ENCODE data around the gene MIA.
"Not testable (repeated sequence)": the region's sequence is repeated elsewhere in the genome, so short reads cannot be mapped to it uniquely, and the experiment has no call there.

Gene MIA

DNA sequence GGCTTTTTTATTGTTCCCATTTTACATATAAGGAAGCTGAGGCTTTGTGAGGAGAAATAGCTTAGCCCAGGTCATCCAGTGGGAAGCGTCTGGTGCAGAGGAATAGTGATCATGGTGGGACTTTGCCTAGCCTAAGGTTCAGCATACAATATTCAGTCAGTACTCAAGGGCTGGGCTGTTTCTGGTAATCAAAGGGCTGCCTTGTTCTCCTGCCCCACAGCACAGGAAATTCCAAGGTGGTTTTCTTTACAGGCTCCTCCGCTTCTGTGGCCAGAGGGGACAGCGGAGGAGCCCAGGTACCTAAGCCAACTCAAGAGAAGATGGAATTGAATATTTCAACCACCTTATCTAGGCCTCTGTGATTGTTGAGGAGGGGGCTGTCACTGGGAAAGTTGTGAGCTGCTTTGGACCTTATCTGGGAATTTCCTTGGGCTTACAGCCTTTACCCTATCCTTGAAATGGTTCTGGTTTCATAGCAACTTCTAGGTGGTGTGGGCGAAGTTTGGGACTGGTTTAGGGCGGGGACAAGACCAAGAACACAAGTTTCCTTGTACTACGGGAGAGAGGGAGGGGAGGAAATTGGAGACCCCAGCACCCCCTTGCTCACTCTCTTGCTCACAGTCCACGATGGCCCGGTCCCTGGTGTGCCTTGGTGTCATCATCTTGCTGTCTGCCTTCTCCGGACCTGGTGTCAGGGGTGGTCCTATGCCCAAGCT is at the start of gene MIA:
Gene MIA (plus strand): TSS at position 606 of the 716 bp plus-strand sequence. CDS start 22 bp downstream, at position 628.
- TF ChIP-seq, protein P1, sequence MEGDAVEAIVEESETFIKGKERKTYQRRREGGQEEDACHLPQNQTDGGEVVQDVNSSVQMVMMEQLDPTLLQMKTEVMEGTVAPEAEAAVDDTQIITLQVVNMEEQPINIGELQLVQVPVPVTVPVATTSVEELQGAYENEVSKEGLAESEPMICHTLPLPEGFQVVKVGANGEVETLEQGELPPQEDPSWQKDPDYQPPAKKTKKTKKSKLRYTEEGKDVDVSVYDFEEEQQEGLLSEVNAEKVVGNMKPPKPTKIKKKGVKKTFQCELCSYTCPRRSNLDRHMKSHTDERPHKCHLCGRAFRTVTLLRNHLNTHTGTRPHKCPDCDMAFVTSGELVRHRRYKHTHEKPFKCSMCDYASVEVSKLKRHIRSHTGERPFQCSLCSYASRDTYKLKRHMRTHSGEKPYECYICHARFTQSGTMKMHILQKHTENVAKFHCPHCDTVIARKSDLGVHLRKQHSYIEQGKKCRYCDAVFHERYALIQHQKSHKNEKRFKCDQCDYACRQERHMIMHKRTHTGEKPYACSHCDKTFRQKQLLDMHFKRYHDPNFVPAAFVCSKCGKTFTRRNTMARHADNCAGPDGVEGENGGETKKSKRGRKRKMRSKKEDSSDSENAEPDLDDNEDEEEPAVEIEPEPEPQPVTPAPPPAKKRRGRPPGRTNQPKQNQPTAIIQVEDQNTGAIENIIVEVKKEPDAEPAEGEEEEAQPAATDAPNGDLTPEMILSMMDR (conservative IDR thresholded peaks at IDR 0.05) = no peak
- H3K27ac ChIP-seq = peak within 1 kb of the TSS; percentile 91

DNA sequence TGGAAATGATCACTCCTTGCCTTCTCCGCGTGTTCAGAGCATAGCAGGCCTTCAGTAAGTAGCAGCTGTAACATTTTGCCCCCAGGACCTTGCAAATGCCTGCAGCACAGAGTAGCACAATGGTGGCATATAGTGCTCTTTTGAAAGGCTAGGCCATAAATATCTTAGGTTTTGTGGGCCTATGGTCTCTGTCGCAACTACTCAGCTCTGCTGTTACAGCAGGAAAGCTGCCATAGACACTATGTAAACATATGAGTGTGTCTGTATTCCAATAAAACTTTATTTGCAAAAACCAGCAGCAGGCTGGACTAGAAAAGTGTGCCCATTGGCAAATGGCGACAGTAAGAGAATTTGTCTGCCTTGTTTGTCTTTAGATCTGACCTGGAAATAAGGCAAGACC is 49.0 kb upstream of the MIA start:
- H3K27ac ChIP-seq = no peak overlapping the region
- TF ChIP-seq, protein P1 (conservative IDR thresholded peaks at IDR 0.05) = no peak

DNA sequence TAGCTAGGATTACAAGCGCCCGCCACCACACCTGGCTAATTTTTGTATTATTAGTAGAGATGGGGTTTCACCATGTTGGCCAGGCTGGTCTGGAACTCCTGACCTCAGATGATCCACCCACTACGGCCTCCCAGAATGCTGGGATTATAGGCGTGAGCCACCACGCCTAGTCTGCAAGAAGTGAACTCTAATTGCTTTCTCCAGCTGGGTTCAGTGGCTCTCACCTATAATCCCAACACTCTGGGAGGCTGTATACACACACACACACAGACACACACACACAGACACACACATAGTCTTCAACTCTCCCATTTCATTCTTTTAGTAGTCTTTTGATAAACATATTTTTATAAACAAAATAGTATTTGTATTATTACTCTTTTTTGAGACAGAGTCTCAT is 45.3 kb upstream of the MIA start:
- H3K27ac ChIP-seq = not testable (repeated sequence)

DNA sequence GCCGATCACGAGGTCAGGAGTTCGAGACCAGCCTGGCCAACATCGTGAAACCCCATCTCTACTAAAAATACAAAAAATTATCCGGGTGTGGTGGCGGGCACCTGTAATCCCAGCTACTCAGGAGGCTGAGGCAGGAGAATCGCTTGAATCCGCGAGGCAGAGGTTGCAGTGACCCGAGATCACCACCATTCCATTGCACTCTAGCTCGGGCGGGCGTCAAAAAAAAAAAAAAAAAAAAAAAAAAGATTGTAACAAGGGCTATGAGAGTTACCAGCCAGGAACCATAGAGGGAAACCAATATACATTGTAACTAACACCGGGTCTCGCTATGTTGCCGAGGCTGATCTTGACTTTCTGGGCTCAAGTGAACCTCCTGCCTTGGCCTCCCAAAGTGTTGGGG is 43.0 kb upstream of the MIA start:
- not testable (repeated sequence) for H3K27ac ChIP-seq

DNA sequence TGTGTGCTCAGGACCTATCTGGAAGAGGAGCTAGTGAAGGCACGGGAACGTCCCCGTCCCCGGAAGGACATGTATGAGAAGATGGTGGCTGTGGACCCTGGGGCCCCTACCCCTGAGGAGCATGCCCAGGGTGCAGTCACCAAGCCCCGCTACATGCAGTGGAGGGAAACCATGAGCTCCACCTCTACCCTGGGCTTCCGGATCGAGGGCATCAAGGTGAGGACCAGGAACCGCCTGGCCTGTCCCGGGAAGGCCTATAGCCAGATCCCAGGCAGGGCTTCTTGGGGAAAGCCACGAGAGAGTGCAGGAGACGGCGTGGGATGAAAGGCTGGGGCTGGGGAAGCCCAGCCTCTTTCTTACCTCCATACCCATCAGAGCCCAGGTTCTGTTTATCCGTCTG is 42.2 kb upstream of the MIA start:
- TF ChIP-seq, protein P1 (conservative IDR thresholded peaks at IDR 0.05) = no peak
- no peak overlapping the region for H3K27ac ChIP-seq

DNA sequence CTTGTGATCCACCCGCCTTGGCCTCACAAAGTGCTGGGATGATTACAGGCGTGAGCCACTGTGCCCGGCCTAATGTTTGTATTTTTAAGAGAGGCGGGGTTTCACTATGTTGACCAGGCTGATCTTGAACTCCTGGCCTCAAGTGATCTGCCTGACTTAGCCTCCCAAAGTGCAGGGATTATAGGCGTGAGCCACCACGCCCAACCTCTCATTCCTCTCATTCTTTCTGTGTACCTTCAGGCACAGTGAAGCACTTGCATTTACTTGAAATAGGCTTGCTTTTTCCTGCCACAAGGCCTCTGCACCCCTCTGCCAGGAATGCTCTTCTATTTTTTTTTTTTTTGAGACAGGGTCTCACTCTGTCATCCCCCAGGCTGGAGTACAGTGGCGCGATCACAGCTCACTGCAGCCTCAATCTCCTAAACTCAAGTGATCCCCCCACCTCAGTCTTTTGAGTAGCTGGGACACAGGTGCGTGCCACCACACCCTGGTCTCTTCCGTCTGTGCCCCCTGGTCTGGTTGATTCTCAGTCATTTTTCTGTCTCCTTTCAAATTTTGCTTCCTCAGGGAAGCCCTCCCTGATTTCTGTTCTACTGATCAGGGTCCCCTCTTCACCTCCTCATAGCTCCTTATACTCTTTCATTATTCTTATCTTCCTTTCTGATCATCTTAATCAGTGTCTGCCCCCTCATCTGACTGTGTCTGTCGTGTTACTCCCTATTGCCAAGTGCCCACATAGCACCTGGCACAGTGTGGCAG is 40.1 kb upstream of the MIA start:
- TF ChIP-seq, protein P1 (conservative IDR thresholded peaks at IDR 0.05) = no peak
- H3K27ac ChIP-seq = no peak overlapping the region

DNA sequence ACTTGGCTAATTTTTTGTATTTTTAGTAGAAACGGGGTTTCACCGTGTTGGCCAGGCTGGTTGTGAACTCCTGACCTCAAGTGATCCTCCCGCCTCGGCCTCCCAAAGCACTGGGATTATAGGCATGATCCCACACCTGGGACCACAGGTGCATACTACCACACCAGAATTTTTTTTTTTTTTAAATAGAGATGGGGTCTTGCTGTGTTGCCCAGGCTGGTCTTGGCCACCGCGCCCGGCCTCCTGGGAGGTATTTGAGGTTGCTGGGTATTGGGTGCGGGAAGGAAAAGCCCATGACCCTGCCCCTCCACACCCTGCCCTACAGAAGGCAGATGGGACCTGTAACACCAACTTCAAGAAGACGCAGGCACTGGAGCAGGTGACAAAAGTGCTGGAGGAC is 38.7 kb upstream of the MIA start:
- TF ChIP-seq, protein P1 (conservative IDR thresholded peaks at IDR 0.05) = no peak

DNA sequence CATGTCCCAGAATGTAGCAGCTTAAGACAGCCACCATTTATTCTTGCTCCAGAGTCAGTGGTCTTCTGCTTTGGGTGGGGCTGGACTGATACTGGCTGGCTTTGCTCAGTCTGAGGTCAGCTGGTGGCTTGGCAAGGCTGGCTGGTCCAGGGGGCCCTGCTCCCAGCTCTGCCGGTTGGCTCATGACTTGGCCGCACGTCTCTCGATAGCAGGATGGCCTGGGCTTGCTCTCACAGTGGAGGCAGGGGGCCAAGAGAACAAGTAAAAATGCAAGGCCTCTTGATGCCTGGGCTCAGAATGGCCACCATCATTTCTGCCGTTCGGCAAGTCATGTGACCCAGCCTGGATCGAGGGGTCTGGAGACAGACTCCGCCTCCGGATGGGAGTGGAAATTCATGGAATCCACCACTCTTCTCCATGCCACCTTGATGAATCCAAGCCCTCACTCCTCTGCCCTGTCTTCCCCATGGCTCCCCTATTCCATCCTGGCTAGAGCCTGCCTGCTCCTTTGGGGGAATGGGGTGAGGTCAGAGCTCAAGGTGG is 38.1 kb upstream of the MIA start:
- TF ChIP-seq, protein P1 (conservative IDR thresholded peaks at IDR 0.05) = no peak
- no peak overlapping the region for H3K27ac ChIP-seq

More for the DNA sequence above, 38.7 kb upstream of the MIA start:
- H3K27ac ChIP-seq = no peak overlapping the region
